Nephron progenitor cell (in vitro differentiated cells): ENCODE results near the gene CDKN1A.
"Not testable (repeated sequence)": the region's sequence is repeated elsewhere in the genome, so short reads cannot be mapped to it uniquely, and the experiment has no call there.

Experiments used
- DNase-seq: peaks from one replicate; pipeline ENCODE4 v3.0.0; 2021
- H3K27ac Mint-ChIP-seq: 2 replicates; pipeline ENCODE4 v1.8.0; 2021; ENCODE audit warnings: mild to moderate bottlenecking, moderate library complexity, mixed read lengths
- H3K27me3 Mint-ChIP-seq: 2 replicates; pipeline ENCODE4 v1.8.0; 2021; ENCODE audit warnings: mild to moderate bottlenecking, low read depth, mixed read lengths; ENCODE audit not compliant: poor library complexity
- H3K36me3 Mint-ChIP-seq: 2 replicates; pipeline ENCODE4 v1.8.0; 2021; ENCODE audit warnings: low read depth, mixed read lengths
- H3K4me1 Mint-ChIP-seq: 2 replicates; pipeline ENCODE4 v1.8.0; 2021; ENCODE audit warnings: mixed read lengths
- H3K4me3 Mint-ChIP-seq: 2 replicates; pipeline ENCODE4 v1.8.0; 2021; ENCODE audit warnings: mild to moderate bottlenecking, moderate library complexity, mixed read lengths
- H3K9me3 Mint-ChIP-seq: 2 replicates; pipeline ENCODE4 v1.8.0; 2021; ENCODE audit warnings: mild to moderate bottlenecking, moderate library complexity, mixed read lengths
- CTCF ChIP-seq: fragments of 200-600 bp; sonication (generic); IDR thresholded peaks from 2 replicates; pipeline ENCODE4 v1.5.0; 2021; ENCODE audit warnings: antibody characterized with exemption

CDKN1A gene

GRCh38 chr6:36722365-36722764, 43.9 kb downstream of the CDKN1A start:
- no peaks in the 10 kb centered on the region for H3K9me3 Mint-ChIP-seq
- peaks cover 12% of the 10 kb centered on the region for H3K4me1 Mint-ChIP-seq
- DNase-seq, result no peak
- H3K27me3 Mint-ChIP-seq, result peaks cover 16% of the 10 kb centered on the region
- no peak for TF ChIP-seq CTCF
- H3K36me3 Mint-ChIP-seq, result no peaks in the 10 kb centered on the region
- H3K4me3 Mint-ChIP-seq, result no peak overlapping the region
- H3K27ac Mint-ChIP-seq, result no peak overlapping the region

- H3K36me3 Mint-ChIP-seq, result no peaks in the 10 kb centered on the region
- no peak overlapping the region for H3K4me3 Mint-ChIP-seq
- H3K27ac Mint-ChIP-seq, result no peak overlapping the region
- peaks cover 12% of the 10 kb centered on the region for H3K4me1 Mint-ChIP-seq
- H3K27me3 Mint-ChIP-seq, result peaks cover 16% of the 10 kb centered on the region
- TF ChIP-seq CTCF, result no peak
- no peak for DNase-seq
- H3K9me3 Mint-ChIP-seq, result no peaks in the 10 kb centered on the region
These were observed 44.4 kb downstream of the CDKN1A start for GRCh38 chr6:36722879-36723278.

GRCh38 chr6:36723992-36724391, 45.5 kb downstream of the CDKN1A start:
- peaks cover 11% of the 10 kb centered on the region for H3K27me3 Mint-ChIP-seq
- H3K36me3 Mint-ChIP-seq, H3K4me3 Mint-ChIP-seq, H3K9me3 Mint-ChIP-seq, DNase-seq, H3K27ac Mint-ChIP-seq: not testable (repeated sequence)
- peaks cover 17% of the 10 kb centered on the region for H3K4me1 Mint-ChIP-seq

- Mint-ChIP-seq H3K4me1 (peaks cover 11% of the 10 kb centered on the region), H3K36me3 (no peaks in the 10 kb centered on the region), H3K9me3 (no peaks in the 10 kb centered on the region), H3K4me3 (no peak overlapping the region), H3K27me3 (peaks cover 11% of the 10 kb centered on the region), H3K27ac (no peak overlapping the region)
- TF ChIP-seq CTCF, result peak; percentile 37
- DNase-seq, result peak; percentile 71
These were observed 46.2 kb downstream of the CDKN1A start for GRCh38 chr6:36724514-36725390.

GRCh38 chr6:36725581-36725980, 47.1 kb downstream of the CDKN1A start:
- Mint-ChIP-seq H3K27me3 (peaks cover 11% of the 10 kb centered on the region), H3K27ac (no peak overlapping the region), H3K36me3 (no peaks in the 10 kb centered on the region), H3K4me3 (no peak overlapping the region), H3K4me1 (peaks cover 11% of the 10 kb centered on the region), H3K9me3 (no peaks in the 10 kb centered on the region)
- DNase-seq, result no peak
- no peak for TF ChIP-seq CTCF

GRCh38 chr6:36727505-36728021, 49.0 kb downstream of the CDKN1A start:
- no peak overlapping the region for H3K4me3 Mint-ChIP-seq
- no peak for TF ChIP-seq CTCF
- H3K36me3 Mint-ChIP-seq, result no peaks in the 10 kb centered on the region
- no peak for DNase-seq
- peaks cover 11% of the 10 kb centered on the region for H3K4me1 Mint-ChIP-seq
- H3K27me3 Mint-ChIP-seq, result peaks cover 11% of the 10 kb centered on the region
- no peak overlapping the region for H3K27ac Mint-ChIP-seq
- no peaks in the 10 kb centered on the region for H3K9me3 Mint-ChIP-seq
